IPS-20b (cell line): ENCODE data around the gene SPTBN2.

Source experiments
- H3K27ac ChIP-seq: one replicate; pipeline ENCODE4 v1.5.1; 2013; ENCODE audit warnings: low read length
- H3K27me3 ChIP-seq: 2 replicates; pipeline ENCODE4 v1.6.1; 2013; ENCODE audit warnings: mild to moderate bottlenecking, low read length, inconsistent platforms; ENCODE audit not compliant: insufficient read depth
- H3K36me3 ChIP-seq: 2 replicates; pipeline ENCODE4 v1.6.1; 2013; ENCODE audit warnings: low read depth, mild to moderate bottlenecking, inconsistent platforms, low read length, moderate library complexity; ENCODE audit not compliant: insufficient read depth
- H3K4me1 ChIP-seq: 2 replicates; pipeline ENCODE4 v1.6.1; 2013; ENCODE audit warnings: mild to moderate bottlenecking, control low read depth, inconsistent platforms, low read length, moderate library complexity; ENCODE audit not compliant: insufficient read depth
- H3K4me3 ChIP-seq: 2 replicates; pipeline ENCODE4 v1.5.1; 2013; ENCODE audit warnings: mild to moderate bottlenecking, low read length, inconsistent platforms
- H3K9ac ChIP-seq: 2 replicates; pipeline ENCODE4 v1.6.1; 2013; ENCODE audit warnings: low read depth, mild to moderate bottlenecking, inconsistent platforms, low read length, moderate library complexity
- H3K9me3 ChIP-seq: 2 replicates; pipeline ENCODE4 v1.6.1; 2013; ENCODE audit warnings: mild to moderate bottlenecking, low read depth, low read length, inconsistent platforms; ENCODE audit not compliant: insufficient read depth

SPTBN2 gene

DNA sequence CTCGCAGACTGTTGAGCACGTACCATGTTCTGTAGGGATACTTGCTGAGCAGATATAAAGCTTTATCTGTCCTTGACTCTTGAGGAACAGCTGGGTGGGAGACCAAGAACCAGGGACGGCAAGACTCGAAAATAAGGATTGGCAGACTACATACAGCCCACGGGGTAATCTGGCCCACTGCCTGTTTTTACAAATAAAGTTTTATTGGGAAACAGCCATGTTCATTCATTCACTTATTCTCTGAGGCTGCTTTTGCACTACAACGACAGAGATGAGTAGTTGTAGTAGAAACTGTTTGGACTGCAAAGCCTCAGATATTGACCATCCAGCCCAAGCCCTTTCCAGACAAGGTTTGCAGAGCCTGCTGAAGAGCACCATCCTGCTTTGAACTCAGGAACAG lies 31.0 kb downstream of the SPTBN2 start:
- Histone ChIP-seq H3K4me1 (no peaks in the 10 kb centered on the region), H3K4me3 (no peak overlapping the region), H3K27ac (no peak overlapping the region), H3K9ac (no peak overlapping the region), H3K9me3 (no peaks in the 10 kb centered on the region), H3K27me3 (no peaks in the 10 kb centered on the region), H3K36me3 (peaks cover 90% of the 10 kb centered on the region)

DNA sequence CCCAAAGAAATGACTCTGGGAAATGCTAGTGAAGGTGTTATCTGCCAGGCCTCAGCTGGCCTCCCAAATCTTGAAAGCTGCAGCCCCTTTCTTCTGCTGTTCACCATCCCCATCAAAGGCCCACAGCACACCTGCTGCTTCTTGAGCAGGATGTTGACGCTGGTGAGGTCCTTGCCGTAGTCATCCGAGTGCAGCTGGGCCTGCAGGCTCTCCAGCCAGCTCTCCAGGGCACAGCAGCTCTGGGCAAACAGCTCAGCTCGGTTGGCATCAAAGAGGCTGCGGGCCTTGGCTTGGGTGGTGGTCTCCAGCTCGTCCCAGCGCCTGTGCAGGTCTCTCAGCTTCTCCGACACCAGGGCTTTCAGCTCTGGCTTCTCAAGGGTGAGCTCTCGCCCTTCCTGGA lies 32.9 kb downstream of the SPTBN2 start:
- Histone ChIP-seq H3K4me1 (no peaks in the 10 kb centered on the region), H3K36me3 (peaks cover 94% of the 10 kb centered on the region), H3K4me3 (no peak overlapping the region), H3K27me3 (no peaks in the 10 kb centered on the region), H3K27ac (no peak overlapping the region), H3K9me3 (no peaks in the 10 kb centered on the region), H3K9ac (no peak overlapping the region)

DNA sequence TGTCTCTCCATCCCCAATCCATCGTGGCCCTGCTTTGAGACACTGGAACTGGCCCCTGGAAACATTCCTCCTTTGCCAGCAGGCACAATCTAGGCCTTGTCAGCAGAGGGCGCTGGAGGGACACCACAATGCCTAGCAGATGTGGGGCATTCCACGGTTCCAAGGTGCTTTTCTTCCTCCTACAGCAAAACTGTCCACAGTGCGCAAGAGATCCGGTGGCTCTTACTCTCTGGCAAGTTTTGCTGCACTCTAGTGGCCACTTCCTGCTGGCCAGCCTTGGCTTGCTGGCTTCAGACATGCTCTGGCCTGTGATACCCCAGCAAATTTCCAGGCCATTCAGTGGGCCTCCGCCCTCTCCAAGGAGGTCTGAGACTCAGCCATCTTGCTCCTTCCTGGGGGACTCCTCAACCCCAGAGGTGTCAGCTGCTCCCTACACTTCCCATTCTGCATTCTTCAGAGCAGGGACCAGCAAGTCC lies 34.2 kb downstream of the SPTBN2 start:
- Histone ChIP-seq H3K4me3 (no peak overlapping the region), H3K36me3 (peaks cover 93% of the 10 kb centered on the region), H3K9ac (peak overlapping the region; percentile 46; the same call in 1 of the 2 replicates), H3K27me3 (no peaks in the 10 kb centered on the region), H3K27ac (no peak overlapping the region), H3K4me1 (no peaks in the 10 kb centered on the region), H3K9me3 (no peaks in the 10 kb centered on the region)

DNA sequence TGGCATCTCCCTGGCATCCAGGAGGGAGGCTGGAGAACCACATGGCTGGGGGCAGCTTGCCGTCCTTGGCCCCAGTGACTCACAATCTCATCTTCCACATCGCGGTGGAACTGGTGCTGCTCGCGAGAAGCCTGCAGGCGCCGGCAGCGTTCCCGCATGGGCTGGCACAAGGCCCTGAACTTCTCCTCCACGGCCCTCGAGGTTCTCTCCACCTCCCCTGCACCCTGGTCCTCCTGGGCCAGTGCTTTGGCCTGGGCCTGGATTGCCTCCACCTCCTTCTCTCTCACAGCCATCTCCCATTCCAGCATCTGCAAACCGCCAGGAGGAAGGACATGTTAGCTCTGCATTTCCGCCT lies 35.0 kb downstream of the SPTBN2 start:
- Histone ChIP-seq H3K4me3 (no peak overlapping the region), H3K27ac (no peak overlapping the region), H3K9ac (no peak overlapping the region), H3K4me1 (no peaks in the 10 kb centered on the region), H3K27me3 (no peaks in the 10 kb centered on the region), H3K9me3 (no peaks in the 10 kb centered on the region), H3K36me3 (peaks cover 93% of the 10 kb centered on the region)

DNA sequence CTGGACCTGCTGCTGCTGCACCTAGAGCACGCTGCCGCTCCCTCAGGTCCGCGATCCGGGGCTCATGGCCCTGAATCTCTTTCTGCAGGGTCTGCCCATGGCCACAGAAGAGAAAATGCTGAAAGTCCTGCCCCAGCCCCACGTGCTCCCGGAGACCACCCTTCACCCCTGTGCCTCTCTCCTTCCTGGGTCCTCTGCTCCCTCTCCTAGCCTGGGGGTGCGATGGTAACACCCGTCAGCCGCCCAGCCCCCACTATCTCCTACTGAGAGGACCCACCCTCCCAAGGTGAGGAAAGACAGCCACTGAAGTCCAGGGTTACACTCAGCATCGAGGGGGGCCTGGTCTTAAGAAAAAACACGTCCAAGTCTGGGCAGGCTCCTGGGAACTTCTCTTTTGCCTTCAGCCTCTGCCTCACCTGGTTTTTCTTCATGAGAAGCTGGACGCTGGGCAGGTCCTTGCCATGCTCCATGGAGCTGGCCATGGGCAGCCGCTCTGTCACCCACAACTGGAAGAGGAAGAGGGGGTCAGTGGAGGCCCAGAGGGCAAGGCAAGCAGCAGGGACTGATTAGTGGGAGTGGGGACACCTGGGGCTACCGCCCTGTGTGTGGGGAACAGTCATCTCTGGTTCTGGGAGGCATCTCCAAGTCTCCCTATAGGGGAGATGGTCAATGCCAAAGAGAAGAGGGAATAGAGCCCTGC lies 35.5 kb downstream of the SPTBN2 start:
- Histone ChIP-seq H3K27me3 (no peaks in the 10 kb centered on the region), H3K9me3 (no peaks in the 10 kb centered on the region), H3K36me3 (peaks cover 93% of the 10 kb centered on the region), H3K4me3 (no peak overlapping the region), H3K9ac (no peak overlapping the region), H3K4me1 (no peaks in the 10 kb centered on the region), H3K27ac (no peak overlapping the region)

DNA sequence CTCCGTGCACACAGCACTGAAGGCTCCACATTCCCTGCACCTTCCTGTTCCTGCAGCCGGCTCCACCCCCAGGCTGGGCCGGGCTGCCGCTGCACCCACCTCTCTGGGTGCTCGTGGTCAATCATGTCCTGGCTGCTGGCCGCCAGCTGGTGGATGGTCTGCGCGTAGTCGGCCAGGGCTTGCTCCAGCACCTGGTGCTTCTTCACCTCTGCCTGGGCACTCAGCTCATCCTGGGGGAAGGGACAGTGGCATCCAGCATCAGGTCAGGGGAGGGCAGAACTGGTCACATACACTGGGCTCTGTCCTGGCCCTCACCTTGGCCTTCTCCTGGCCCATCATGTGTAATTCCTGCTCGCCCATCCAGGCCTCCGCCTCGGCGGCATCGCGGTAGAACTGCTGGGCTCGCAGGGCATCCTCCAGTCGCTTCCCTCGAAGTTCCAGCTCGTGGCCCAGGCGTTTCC lies 36.1 kb downstream of the SPTBN2 start:
- H3K9me3 ChIP-seq = no peaks in the 10 kb centered on the region
- no peaks in the 10 kb centered on the region for H3K4me1 ChIP-seq
- H3K4me3 ChIP-seq = no peak overlapping the region
- H3K27ac ChIP-seq = no peak overlapping the region
- peaks cover 93% of the 10 kb centered on the region for H3K36me3 ChIP-seq
- H3K27me3 ChIP-seq = no peaks in the 10 kb centered on the region
- no peak overlapping the region for H3K9ac ChIP-seq

DNA sequence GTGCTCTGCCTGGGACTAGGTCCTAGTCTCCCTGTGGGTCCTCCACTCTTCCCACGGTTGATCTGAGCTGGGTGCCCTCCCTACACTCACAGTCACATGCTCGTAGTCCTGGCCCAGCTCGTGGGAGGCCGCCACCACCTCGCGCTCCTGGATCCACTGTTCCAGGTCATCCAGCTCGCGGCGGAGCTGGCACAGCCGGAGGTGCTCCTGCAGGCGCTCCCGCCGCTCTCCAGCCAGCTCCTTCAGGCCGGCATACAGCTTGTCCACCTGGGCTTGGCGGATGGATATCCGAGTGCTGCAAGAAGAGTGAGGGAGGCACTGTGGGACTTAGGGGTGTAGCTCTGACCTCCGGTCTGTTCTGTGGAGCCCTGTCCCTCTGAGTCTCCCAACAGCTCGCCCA lies 36.6 kb downstream of the SPTBN2 start:
- H3K4me3 ChIP-seq = no peak overlapping the region
- H3K27me3 ChIP-seq = no peaks in the 10 kb centered on the region
- H3K36me3 ChIP-seq = peaks cover 93% of the 10 kb centered on the region
- H3K4me1 ChIP-seq = no peaks in the 10 kb centered on the region
- H3K9ac ChIP-seq = no peak overlapping the region
- H3K27ac ChIP-seq = no peak overlapping the region
- H3K9me3 ChIP-seq = no peaks in the 10 kb centered on the region

DNA sequence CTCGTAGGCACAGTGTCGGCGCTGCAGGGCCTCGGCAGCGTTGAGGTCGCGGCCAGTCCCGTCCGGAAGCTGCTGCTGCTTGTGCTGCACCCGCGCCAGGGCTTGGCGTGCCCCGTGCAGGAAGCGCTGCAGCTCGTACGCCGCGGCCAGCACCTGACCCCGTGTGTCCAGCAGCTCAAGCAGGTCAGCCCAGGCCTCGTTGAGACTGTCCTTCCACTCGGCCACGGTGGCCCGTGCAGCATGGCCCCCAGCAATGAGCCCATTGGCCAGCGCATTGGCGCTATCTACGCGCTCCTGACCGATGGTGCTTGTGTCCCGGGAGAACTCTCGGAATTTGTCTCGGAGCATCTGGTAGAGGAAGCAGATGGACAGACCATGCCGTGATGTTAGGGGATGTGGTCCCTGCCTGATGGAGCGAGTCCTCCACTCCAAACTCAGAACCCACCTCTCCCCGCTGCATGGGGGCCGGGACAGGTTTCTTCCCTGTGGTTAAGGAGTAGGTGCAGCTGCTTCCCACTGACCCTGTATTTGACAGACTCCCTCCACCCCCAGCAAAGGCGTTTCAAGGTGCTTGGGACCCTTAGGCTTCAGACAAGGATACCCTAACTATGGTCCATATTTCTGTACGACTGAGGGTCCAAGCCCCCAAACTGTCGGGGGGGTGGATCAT lies 37.6 kb downstream of the SPTBN2 start:
- Histone ChIP-seq H3K27ac (no peak overlapping the region), H3K9ac (no peak overlapping the region), H3K4me1 (no peaks in the 10 kb centered on the region), H3K9me3 (no peaks in the 10 kb centered on the region), H3K4me3 (no peak overlapping the region), H3K36me3 (peaks cover 93% of the 10 kb centered on the region), H3K27me3 (no peaks in the 10 kb centered on the region)

DNA sequence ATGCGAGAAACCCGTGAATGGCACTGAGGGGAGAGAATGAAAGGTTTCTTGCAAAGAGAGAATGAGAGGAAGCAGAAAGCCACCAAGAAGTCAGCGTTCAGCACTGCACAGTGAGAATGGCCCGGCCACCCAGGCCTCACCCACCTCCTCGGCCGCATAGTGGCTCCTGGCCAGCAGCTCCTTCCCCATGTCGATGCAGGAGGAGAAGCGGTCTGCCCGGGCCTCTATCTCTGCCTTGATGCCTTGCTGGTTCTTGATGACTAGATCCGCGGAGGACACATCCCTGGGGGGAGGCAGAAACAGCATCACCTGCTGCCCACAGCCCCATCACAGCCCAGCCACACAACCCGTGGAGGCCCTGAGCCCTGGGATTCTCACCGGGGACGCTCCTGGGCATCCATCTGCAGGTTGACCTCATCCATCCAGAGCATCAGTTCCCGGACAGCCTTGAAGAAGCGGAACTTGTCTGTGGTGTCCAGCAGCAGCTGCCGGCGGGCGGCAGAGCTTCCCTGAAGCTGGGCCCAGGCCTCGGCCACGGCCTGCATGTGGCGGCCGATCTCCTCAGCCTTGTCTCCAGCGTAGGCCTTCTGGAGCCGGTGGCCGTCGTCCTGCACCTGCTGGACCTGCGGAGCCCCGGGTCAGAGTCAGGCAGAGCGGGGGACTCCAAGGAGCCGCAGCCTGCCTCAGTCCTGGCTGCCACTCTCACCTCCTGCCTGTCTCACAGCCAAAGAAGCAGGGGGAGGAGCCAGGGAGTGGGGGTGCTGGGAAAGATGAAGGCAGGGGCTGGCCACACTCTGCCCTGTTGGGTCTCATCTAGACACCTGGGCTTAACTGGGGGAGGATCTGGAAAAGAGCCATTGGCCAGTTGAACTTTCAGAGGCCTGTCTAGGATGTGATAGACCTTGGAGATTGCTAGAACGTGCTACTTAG lies 39.1 kb downstream of the SPTBN2 start:
- H3K9ac ChIP-seq = no peak overlapping the region
- no peaks in the 10 kb centered on the region for H3K4me1 ChIP-seq
- H3K36me3 ChIP-seq = peaks cover 91% of the 10 kb centered on the region
- H3K27me3 ChIP-seq = no peaks in the 10 kb centered on the region
- H3K9me3 ChIP-seq = no peaks in the 10 kb centered on the region
- no peak overlapping the region for H3K4me3 ChIP-seq
- H3K27ac ChIP-seq = no peak overlapping the region

DNA sequence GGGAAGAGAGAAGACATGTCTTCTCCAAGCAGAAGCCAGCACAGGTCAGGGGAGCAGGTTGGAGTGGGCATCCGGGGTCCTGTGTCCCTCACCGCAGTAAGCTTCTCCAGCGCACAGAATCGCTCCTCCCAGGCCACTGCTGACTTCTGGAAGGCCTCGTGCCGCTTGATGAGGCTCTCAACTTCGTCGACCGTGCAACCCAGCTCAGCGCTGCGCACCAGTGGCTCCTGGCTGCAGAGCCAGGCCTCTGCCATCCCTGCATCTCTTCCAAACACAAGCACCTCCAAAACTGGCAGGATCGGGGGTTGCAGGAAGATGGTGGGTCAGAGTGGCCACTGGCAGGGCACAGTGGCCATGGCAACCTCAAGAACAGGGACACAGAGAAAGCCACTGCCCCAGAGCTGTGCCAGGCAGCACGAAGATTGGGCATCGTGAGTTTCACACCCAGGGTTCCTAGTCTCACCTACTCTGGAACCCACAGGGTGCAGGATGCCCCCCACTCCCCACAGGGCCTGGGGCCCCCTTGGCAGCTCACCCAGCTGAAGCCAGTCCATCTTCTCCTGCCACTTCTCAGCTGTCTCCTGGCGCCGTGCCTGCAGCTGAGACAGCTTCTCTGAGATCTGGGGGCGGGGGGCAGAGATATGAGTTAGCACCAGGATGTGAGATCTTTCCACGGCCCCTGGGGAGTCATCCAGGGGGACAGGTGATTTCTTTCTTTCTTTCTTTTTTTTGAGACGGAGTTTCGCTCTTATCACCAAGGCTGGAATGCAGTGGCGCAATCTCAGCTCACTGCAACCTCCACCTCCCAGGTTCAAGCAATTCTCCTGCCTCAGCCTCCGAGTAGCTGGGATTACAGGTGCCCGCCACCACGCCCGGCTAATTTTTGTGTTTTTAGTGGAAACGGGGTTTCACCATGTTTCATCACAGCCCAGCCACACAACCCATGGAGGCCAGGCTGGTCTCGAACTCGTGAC lies 40.2 kb downstream of the SPTBN2 start:
- Histone ChIP-seq H3K9ac (no peak overlapping the region), H3K4me3 (no peak overlapping the region), H3K27ac (no peak overlapping the region), H3K27me3 (no peaks in the 10 kb centered on the region), H3K4me1 (no peaks in the 10 kb centered on the region), H3K9me3 (no peaks in the 10 kb centered on the region), H3K36me3 (peaks cover 89% of the 10 kb centered on the region)

DNA sequence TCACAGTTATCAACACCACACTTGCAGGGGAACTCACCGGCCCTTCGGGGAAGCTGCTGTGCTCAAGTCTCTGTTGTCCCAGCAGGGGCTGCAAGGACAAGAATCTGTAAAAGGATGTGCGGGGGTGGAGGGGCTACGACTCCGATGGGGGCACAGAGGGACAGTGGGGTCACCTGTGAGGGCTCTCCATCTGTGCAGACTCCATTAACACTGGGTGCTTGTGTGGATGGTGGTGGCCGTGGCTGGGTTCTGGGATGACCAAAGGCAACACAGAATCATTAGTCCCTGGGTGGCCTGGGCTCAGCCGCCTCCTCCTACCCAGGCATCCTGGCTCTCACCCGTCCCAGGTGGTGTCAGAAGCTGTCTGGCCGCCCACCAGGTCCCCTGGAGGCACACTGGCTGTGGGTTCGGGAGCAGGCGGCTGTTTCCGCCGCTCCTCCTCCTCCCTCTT lies 41.2 kb downstream of the SPTBN2 start:
- no peaks in the 10 kb centered on the region for H3K4me1 ChIP-seq
- no peak overlapping the region for H3K9ac ChIP-seq
- no peaks in the 10 kb centered on the region for H3K9me3 ChIP-seq
- no peaks in the 10 kb centered on the region for H3K27me3 ChIP-seq
- H3K4me3 ChIP-seq = no peak overlapping the region
- no peak overlapping the region for H3K27ac ChIP-seq
- H3K36me3 ChIP-seq = peaks cover 84% of the 10 kb centered on the region
